Keratinocyte (primary cell): ENCODE results near the gene TNXB. TPM values are rescaled to one million over a fixed set of nuclear protein-coding genes. Genes with fewer than 3 reads are reported as not detected.
"Not testable (repeated sequence)": the region's sequence is repeated elsewhere in the genome, so short reads cannot be mapped to it uniquely, and the experiment has no call there.

Source experiments
- DNase-seq: peaks from one replicate; pipeline ENCODE4 v3.0.0-alpha.2; 2011; ENCODE audit warnings: low read depth, missing footprints, low spot score
- FAIRE-seq: peaks from 2 replicates; lab custom pipeline; 2011; peaks lifted over from hg19 to GRCh38; lab: Jason Lieb, UNC
- H2AFZ ChIP-seq: 2 replicates; pipeline ENCODE4 v1.6.0; 2012; ENCODE audit warnings: low read length, control low read depth, inconsistent platforms; ENCODE audit not compliant: control insufficient read depth
- H3K27ac ChIP-seq: 2 replicates; pipeline ENCODE4 v1.5.1; 2011; ENCODE audit warnings: low read length; ENCODE audit not compliant: control insufficient read depth, insufficient read depth
- H3K27me3 ChIP-seq: 3 replicates; pipeline ENCODE4 v1.6.0; 2011; ENCODE audit warnings: low read length; ENCODE audit not compliant: control insufficient read depth, insufficient read depth; ENCODE audit errors: extremely low read depth
- H3K36me3 ChIP-seq, 2 experiments: 2 replicates in 1 of 2; 3 replicates in 1 of 2; pipeline ENCODE4 v1.5.1; 2011; ENCODE audit warnings: low read length in 2 of 2, mild to moderate bottlenecking in 1 of 2; ENCODE audit not compliant: control insufficient read depth in 2 of 2, insufficient read depth in 2 of 2; ENCODE audit errors: extremely low read depth in 1 of 2
- H3K4me1 ChIP-seq: 3 replicates; pipeline ENCODE4 v1.5.1; 2011; ENCODE audit warnings: low read length; ENCODE audit not compliant: control insufficient read depth, insufficient read depth; ENCODE audit errors: extremely low read depth
- H3K4me2 ChIP-seq: 3 replicates; pipeline ENCODE4 v1.6.0; 2011; ENCODE audit warnings: low read depth, low read length; ENCODE audit not compliant: control insufficient read depth, insufficient read depth; ENCODE audit errors: extremely low read depth
- H3K4me3 ChIP-seq, 3 experiments: fragments of 200-600 bp in 1 of 3; sonication (generic) in 1 of 3; 2 replicates in 2 of 3; 3 replicates in 1 of 3; pipeline ENCODE4 v1.5.1; 2011 to 2016; ENCODE audit warnings: low read length in 3 of 3, mild to moderate bottlenecking in 3 of 3, control low read depth in 2 of 3, inconsistent platforms in 1 of 3, low read depth in 1 of 3, mixed read lengths in 1 of 3, mixed run types in 1 of 3, moderate library complexity in 1 of 3; ENCODE audit not compliant: control insufficient read depth in 2 of 3, insufficient read depth in 2 of 3; ENCODE audit errors: extremely low read depth in 1 of 3
- H3K79me2 ChIP-seq: 2 replicates; pipeline ENCODE4 v1.6.0; 2012; ENCODE audit warnings: low read length; ENCODE audit not compliant: control insufficient read depth, insufficient read depth
- H3K9ac ChIP-seq: 3 replicates; pipeline ENCODE4 v1.6.0; 2011; ENCODE audit warnings: low read length; ENCODE audit not compliant: control insufficient read depth, insufficient read depth; ENCODE audit errors: extremely low read depth
- H3K9me1 ChIP-seq: 3 replicates; pipeline ENCODE4 v1.6.0; 2011; ENCODE audit warnings: low read length; ENCODE audit not compliant: control insufficient read depth, insufficient read depth; ENCODE audit errors: extremely low read depth
- H3K9me3 ChIP-seq: 2 replicates; pipeline ENCODE4 v1.5.1; 2012; ENCODE audit warnings: low read depth, low read length; ENCODE audit not compliant: control insufficient read depth
- H4K20me1 ChIP-seq: 3 replicates; pipeline ENCODE4 v1.6.0; 2011; ENCODE audit warnings: low read length; ENCODE audit not compliant: control insufficient read depth, insufficient read depth; ENCODE audit errors: extremely low read depth
- dilution Hi-C: fragments of 300-500 bp; cut with MboI; formaldehyde crosslinking; loops from one replicate; pipeline ENCODE4 v1.7.0; 2020; ENCODE audit warnings: low sequenced_read_pairs; ENCODE audit not compliant: extremely low pct_ligation_motif_present
- polyA plus RNA-seq, 5 experiments: library from polyadenylated mRNA; depleted of rRNA in 3 of 5; stranded (reverse) in 3 of 5; stranded (forward) in 1 of 5; unstranded in 1 of 5; fragments of >200 nt; gene quantifications; 1 replicate in 1 of 5; 2 replicates in 3 of 5; 3 replicates in 1 of 5; pipeline versions ENCODE4 v1.2.1 to v1.2.3, GENCODE V29; 2011 to 2012; ENCODE audit warnings: missing spikeins in 2 of 5, low read depth in 1 of 5, low replicate concordance in 1 of 5

TNXB gene
- polyA plus RNA-seq, 1 donor (not counting 4 experiments of a cell fraction or from before 2014, with no cell fraction given): 0.25 TPM

- H3K4me2 ChIP-seq, H3K4me3 ChIP-seq, dilution Hi-C loops, H4K20me1 ChIP-seq, H3K9me1 ChIP-seq, H3K79me2 ChIP-seq, H3K27ac ChIP-seq, H2AFZ ChIP-seq, H3K9me3 ChIP-seq, H3K36me3 ChIP-seq, FAIRE-seq, H3K9ac ChIP-seq, H3K27me3 ChIP-seq, H3K4me1 ChIP-seq, DNase-seq: not testable (repeated sequence)
Measured at GRCh38 chr6:32003301-32003700, 105.8 kb downstream of the TNXB start.

- dilution Hi-C loops, H3K9me1 ChIP-seq, H3K79me2 ChIP-seq, H3K4me1 ChIP-seq, DNase-seq, H4K20me1 ChIP-seq, H3K9me3 ChIP-seq, H3K4me2 ChIP-seq, H3K27me3 ChIP-seq, H3K4me3 ChIP-seq, FAIRE-seq, H3K36me3 ChIP-seq, H2AFZ ChIP-seq, H3K9ac ChIP-seq, H3K27ac ChIP-seq: not testable (repeated sequence)
Measured at GRCh38 chr6:32002546-32003268, 106.4 kb downstream of the TNXB start.

- H3K27ac ChIP-seq, H3K4me2 ChIP-seq, H3K36me3 ChIP-seq, DNase-seq, H4K20me1 ChIP-seq, dilution Hi-C loops, H3K9me1 ChIP-seq, FAIRE-seq, H3K79me2 ChIP-seq, H3K27me3 ChIP-seq, H3K4me3 ChIP-seq, H3K4me1 ChIP-seq, H2AFZ ChIP-seq, H3K9me3 ChIP-seq, H3K9ac ChIP-seq: not testable (repeated sequence)
Measured at GRCh38 chr6:31996385-31996784, 112.8 kb downstream of the TNXB start.

GRCh38 chr6:31994421-31994820 lies 114.7 kb downstream of the TNXB start:
- H3K27me3 ChIP-seq, DNase-seq, H3K36me3 ChIP-seq, H3K9me1 ChIP-seq, H3K4me1 ChIP-seq, dilution Hi-C loops, H2AFZ ChIP-seq, H3K9ac ChIP-seq, H3K9me3 ChIP-seq, H3K4me2 ChIP-seq, FAIRE-seq, H3K4me3 ChIP-seq, H3K79me2 ChIP-seq, H4K20me1 ChIP-seq, H3K27ac ChIP-seq: not testable (repeated sequence)
